Psoas muscle (tissue), 8 donors: ENCODE data around the gene XIRP2. TPM values are rescaled to one million over a fixed set of nuclear protein-coding genes. Genes with fewer than 3 reads are reported as not detected.
A peak's percentile ranks its signal among the peaks of the same experiment; 100 is the strongest.

Experiments used
- ATAC-seq, 4 donors: fragments of 200-7000 bp; cut with Tn5 transposase; one replicate each; pipeline ENCODE4 v1.9.1; 2020; ENCODE audit warnings: moderate library complexity in 3 of 4, mild to moderate bottlenecking in 2 of 4
- DNase-seq, 2 donors: peaks; one replicate each; pipeline ENCODE4 v3.0.0-alpha.2; 2020
- H3K27ac ChIP-seq: fragments of 200-600 bp; one replicate; pipeline ENCODE4 v1.8.0; 2022
- H3K27me3 ChIP-seq, 3 donors: fragments of 200-600 bp in 1 of 3; one replicate each; pipeline versions ENCODE4 v1.6.1 to v1.8.0; 2013 to 2022; ENCODE audit warnings: low read length in 2 of 3, mild to moderate bottlenecking in 2 of 3, moderate library complexity in 1 of 3; ENCODE audit not compliant: insufficient read depth in 3 of 3
- H3K36me3 ChIP-seq, 2 donors: fragments of 200-600 bp in 1 of 2; one replicate each; pipeline versions ENCODE4 v1.6.1 to v1.8.0; 2013 to 2022; ENCODE audit warnings: low read depth in 1 of 2, mild to moderate bottlenecking in 1 of 2, moderate library complexity in 1 of 2; ENCODE audit not compliant: insufficient read depth in 1 of 2
- H3K4me1 ChIP-seq: fragments of 200-600 bp; one replicate; pipeline ENCODE4 v1.8.0; 2022
- H3K4me3 ChIP-seq: fragments of 200-600 bp; one replicate; pipeline ENCODE4 v1.8.0; 2022; ENCODE audit warnings: mild to moderate bottlenecking
- H3K9me3 ChIP-seq: fragments of 200-600 bp; one replicate; pipeline ENCODE4 v1.8.0; 2022
- CTCF ChIP-seq: fragments of 200-600 bp; IDR thresholded peaks from one replicate; pipeline ENCODE4 v1.8.0; 2022; ENCODE audit warnings: antibody characterized with exemption
- WGBS, 3 donors: extraction: QIAGEN DNeasy Blood & Tissue Kit; methylation state at CpG; one replicate each; pipeline versions ENCODE4 v1.1.6 to v1.1.7; 2013; 5-methylcytosine and 5-hydroxymethylcytosine counted together
- intact Hi-C, 2 donors: fragments of 100-400 bp; cut with DNase I; formaldehyde crosslinking; loops; one replicate each; pipeline versions ENCODE4 v1.11.0 to v1.14.2; 2022
- polyA plus RNA-seq, 3 donors: library from polyadenylated mRNA; stranded (reverse); fragments of 200-250 nt; gene quantifications; one replicate each; pipeline ENCODE4 v1.2.3, GENCODE V29; 2013
- total RNA-seq, 4 donors: library from RNA; stranded (reverse); fragmentation: NEBNext Ultra II Directional in 2 of 4; extraction: Animal tissue kit (Norgen Biotek cat#: 25700) in 2 of 4; gene quantifications; one replicate each; pipeline versions ENCODE4 v1.2.1 to v1.2.4, GENCODE V29; 2021 to 2023
- donor health status: healthy with polysubstance abuse.
- donor health status: DM: no; HTN: no; CAD: no; lungs with moderate emphysema.
- donor health status: Bipolar disorder and iron deficiency.
- donor health status: healthy.
- donor health status: DM: yes; HTN: yes; CAD: no.
- donor health status: DM: no; HTN: no; CAD: no.
- donor health status: DM: no; HTN: no; CAD: no.
- donor health status: DM: yes; HTN: yes; CAD: no.

XIRP2 gene
- total and polyA plus RNA-seq, 7 donors = 355 to 8,701 (median 2,071) TPM

- Histone ChIP-seq H3K27me3 (no peaks in the 10 kb centered on the region), H3K27ac (peak overlapping the region; percentile 96), H3K4me3 (peak overlapping the region; percentile 40), H3K9me3 (no peaks in the 10 kb centered on the region), H3K4me1 (peaks cover 65% of the 10 kb centered on the region), H3K36me3 (peaks cover 0 to 17% of the 10 kb centered on the region in 2 donors)
- no peak for TF ChIP-seq CTCF
- intact Hi-C loops = no loop called here
- no peak for DNase-seq
- peak; percentile 74 to 83 (median 75) for ATAC-seq
- WGBS, 3 donors = 26 to 35% (median 29%) methylated on average over 2 of the region's 2 CpGs
These were observed 309.7 kb downstream of the XIRP2 start for GRCh38 chr2:167198009-167198408.

- H3K4me1 ChIP-seq = peaks cover 65% of the 10 kb centered on the region
These were observed 310.3 kb downstream of the XIRP2 start for GRCh38 chr2:167198576-167198975.

GRCh38 chr2:167200019-167200418 lies 311.7 kb downstream of the XIRP2 start:
- ATAC-seq (peak in 3 of 4 donors; percentile 23 to 48 (median 25)), DNase-seq (no peak)
- intact Hi-C loops = no loop called here
- Histone ChIP-seq H3K4me1 (peaks cover 58% of the 10 kb centered on the region), H3K27ac (peak overlapping the region; percentile 96), H3K9me3 (no peaks in the 10 kb centered on the region), H3K4me3 (no peak overlapping the region), H3K27me3 (no peaks in the 10 kb centered on the region), H3K36me3 (peaks cover 0 to 11% of the 10 kb centered on the region in 2 donors)
- 67 to 81% (median 68%) methylated on average over 5 of the region's 5 CpGs for WGBS, 3 donors
- no peak for TF ChIP-seq CTCF

More at GRCh38 chr2:167198576-167198975, 310.3 kb downstream of the XIRP2 start:
- peak overlapping the region; percentile 40 for H3K4me3 ChIP-seq
- 41 to 61% (median 47%) methylated on average over 2 of the region's 2 CpGs for WGBS, 3 donors
- no peak for TF ChIP-seq CTCF
- DNase-seq (no peak), ATAC-seq (no peak)
- no peaks in the 10 kb centered on the region for H3K9me3 ChIP-seq
- intact Hi-C loops = no loop called here
- no peaks in the 10 kb centered on the region for H3K27me3 ChIP-seq
- H3K36me3 ChIP-seq = peaks cover 0 to 16% of the 10 kb centered on the region in 2 donors
- peak overlapping the region; percentile 96 for H3K27ac ChIP-seq

- intact Hi-C loops = loop anchor here in 1 of 2 donors (5.0 kb wide), 1 partner anchor 77 kb away; no protein-coding TSS in a partner anchor
- 35 to 60% (median 35%) methylated on average over 3 of the region's 3 CpGs for WGBS, 3 donors
These were observed 321.5 kb downstream of the XIRP2 start for GRCh38 chr2:167209784-167210183.

More at GRCh38 chr2:167209784-167210183, 321.5 kb downstream of the XIRP2 start:
- ATAC-seq (peak in 3 of 4 donors; percentile 38 to 61 (median 40)), DNase-seq (no peak)
- Histone ChIP-seq H3K4me1 (peaks cover 43% of the 10 kb centered on the region), H3K36me3 (peaks cover 0 to 44% of the 10 kb centered on the region in 2 donors), H3K9me3 (no peaks in the 10 kb centered on the region), H3K27ac (peak overlapping the region; percentile 96), H3K27me3 (no peaks in the 10 kb centered on the region), H3K4me3 (no peak overlapping the region)
- TF ChIP-seq CTCF = no peak
